H1 (cell line): Measurements from ENCODE around the gene HGD.

Source experiments
- BRCA1 ChIP-seq: IDR thresholded peaks from 2 replicates; pipeline ENCODE4 v1.6.1; 2012; ENCODE audit warnings: low read depth, low read length, improper control_type of control experiment
- CTCF ChIP-seq, 3 experiments: IDR thresholded peaks; 1 replicate in 2 of 3; 2 replicates in 1 of 3; pipeline versions ENCODE4 v1.5.1 to v1.6.1; 2011; ENCODE audit warnings: low read length in 3 of 3, mild to moderate bottlenecking in 3 of 3, inconsistent platforms in 2 of 3, low read depth in 1 of 3, moderate library complexity in 1 of 3; ENCODE audit not compliant: insufficient read depth in 1 of 3; ENCODE audit errors: control extremely low read depth in 1 of 3
- EZH2 ChIP-seq: fragments of 200-600 bp; sonication (generic); IDR thresholded peaks from 2 replicates; pipeline ENCODE4 v1.7.1; 2012; ENCODE audit warnings: low read depth, mild to moderate bottlenecking, moderate library complexity, low read length, inconsistent platforms; ENCODE audit not compliant: severe bottlenecking
- HDAC6 ChIP-seq: IDR thresholded peaks from one replicate; pipeline ENCODE4 v1.7.1; 2012; ENCODE audit warnings: low read depth, mild to moderate bottlenecking, inconsistent platforms, low read length, moderate library complexity
- JUND ChIP-seq: IDR thresholded peaks from 2 replicates; pipeline ENCODE4 v1.6.1; 2011; ENCODE audit warnings: mild to moderate bottlenecking, improper control_type of control experiment, low read length
- MAFK ChIP-seq: IDR thresholded peaks from 2 replicates; pipeline ENCODE4 v1.6.1; 2012; ENCODE audit warnings: low read depth, mild to moderate bottlenecking, improper control_type of control experiment, low read length
- POLR2A ChIP-seq, 2 experiments: IDR thresholded peaks; 1 replicate in 1 of 2; 2 replicates in 1 of 2; pipeline ENCODE4 v1.6.1; 2011; ENCODE audit warnings: low read depth in 2 of 2, low read length in 2 of 2, mild to moderate bottlenecking in 2 of 2; ENCODE audit errors: control extremely low read depth in 1 of 2
- POLR2AphosphoS5 ChIP-seq: IDR thresholded peaks from 2 replicates; pipeline ENCODE4 v1.6.1; 2011; ENCODE audit warnings: low read depth, low read length
- RFX5 ChIP-seq: IDR thresholded peaks from 2 replicates; pipeline ENCODE4 v1.6.1; 2011; ENCODE audit warnings: low read depth, low read length, improper control_type of control experiment, borderline replicate concordance
- SIN3A ChIP-seq, 2 experiments: IDR thresholded peaks in 1 of 2; conservative IDR thresholded peaks in 1 of 2; 2 replicates each; pipeline ENCODE4 v1.6.1; 2011 to 2012; ENCODE audit warnings: low read length in 2 of 2, improper control_type of control experiment in 1 of 2, low read depth in 1 of 2, mild to moderate bottlenecking in 1 of 2
- SP1 ChIP-seq: IDR thresholded peaks from 2 replicates; pipeline ENCODE4 v1.6.1; 2011; ENCODE audit warnings: low read depth, low read length
- TAF1 ChIP-seq: IDR thresholded peaks from 2 replicates; pipeline ENCODE4 v1.6.1; 2011; ENCODE audit warnings: mild to moderate bottlenecking, low read depth, low read length

GRCh38 chr3:120599211-120599610 is 82.8 kb downstream of the HGD start:
- TF ChIP-seq SIN3A (conservative IDR thresholded peaks at IDR 0.05 in 1 of 2, IDR thresholded peaks at IDR 0.05 in 1 of 2; ENCODE audit: low read depth in 1 of 2, low read length in 2 of 2): no peak
- no peak for TF ChIP-seq CTCF (IDR thresholded peaks at IDR 0.05; ENCODE audit: control extremely low read depth in 1 of 3, insufficient read depth in 1 of 3, low read depth in 1 of 3, low read length in 3 of 3)
- no peak for TF ChIP-seq POLR2AphosphoS5
- no peak for TF ChIP-seq MAFK
- no peak for TF ChIP-seq RFX5
- no peak for TF ChIP-seq SP1
- no peak for TF ChIP-seq HDAC6
- TF ChIP-seq TAF1: no peak
- TF ChIP-seq BRCA1: no peak
- TF ChIP-seq JUND: no peak
- 0 out of 3 replicates have a peak, but pooled peaks of 1 of the 2 experiments have one; percentile 9 for TF ChIP-seq POLR2A (IDR thresholded peaks at IDR 0.05; ENCODE audit: control extremely low read depth in 1 of 2, low read depth in 2 of 2, low read length in 2 of 2)
- no peak for TF ChIP-seq EZH2
